ENCODE data around the gene KCNH4. TPM values are rescaled to one million over a fixed set of nuclear protein-coding genes. Genes with fewer than 3 reads are reported as not detected.

The KCNH4 gene
- total and polyA plus RNA-seq, 7 donors, result 0.01 to 0.17 (median 0.08) TPM; not detected in 2

DNA sequence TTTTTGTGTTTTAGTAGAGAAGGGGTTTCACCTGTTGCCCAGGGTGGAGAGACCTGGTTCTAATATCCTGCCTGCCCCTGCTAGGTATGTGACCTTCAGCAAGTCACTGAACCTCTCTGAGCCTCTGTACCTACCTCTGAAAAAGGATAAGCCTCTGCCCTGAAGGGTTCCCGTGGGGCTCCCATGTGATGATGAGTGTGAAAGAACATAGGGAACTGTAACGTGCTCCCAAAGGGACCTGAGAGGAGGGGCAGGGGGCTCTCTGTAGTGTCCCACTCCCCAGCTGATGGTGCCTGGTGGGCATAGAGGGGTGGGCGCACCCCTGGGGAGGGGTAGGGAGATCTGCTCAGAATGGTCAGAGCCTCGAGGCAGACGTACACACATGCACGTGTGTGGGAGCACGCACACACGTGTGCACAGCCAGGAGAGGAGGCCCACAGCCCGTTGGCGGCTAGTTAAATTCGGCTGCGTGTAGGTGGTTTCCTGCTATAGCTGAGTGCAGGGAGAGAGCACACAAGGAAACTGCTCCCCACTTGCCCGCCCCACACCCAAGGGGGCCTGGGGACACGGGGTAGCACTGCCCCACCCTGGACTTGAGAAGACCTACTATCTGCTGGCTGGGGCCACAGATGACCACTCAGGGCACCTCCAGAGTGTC is 6.7 kb downstream of the KCNH4 start:
- no peaks in the 10 kb centered on the region for H3K36me3 ChIP-seq (ENCODE audit: insufficient read depth in 1 of 2, low read depth in 1 of 2)
- TF ChIP-seq, protein P1, sequence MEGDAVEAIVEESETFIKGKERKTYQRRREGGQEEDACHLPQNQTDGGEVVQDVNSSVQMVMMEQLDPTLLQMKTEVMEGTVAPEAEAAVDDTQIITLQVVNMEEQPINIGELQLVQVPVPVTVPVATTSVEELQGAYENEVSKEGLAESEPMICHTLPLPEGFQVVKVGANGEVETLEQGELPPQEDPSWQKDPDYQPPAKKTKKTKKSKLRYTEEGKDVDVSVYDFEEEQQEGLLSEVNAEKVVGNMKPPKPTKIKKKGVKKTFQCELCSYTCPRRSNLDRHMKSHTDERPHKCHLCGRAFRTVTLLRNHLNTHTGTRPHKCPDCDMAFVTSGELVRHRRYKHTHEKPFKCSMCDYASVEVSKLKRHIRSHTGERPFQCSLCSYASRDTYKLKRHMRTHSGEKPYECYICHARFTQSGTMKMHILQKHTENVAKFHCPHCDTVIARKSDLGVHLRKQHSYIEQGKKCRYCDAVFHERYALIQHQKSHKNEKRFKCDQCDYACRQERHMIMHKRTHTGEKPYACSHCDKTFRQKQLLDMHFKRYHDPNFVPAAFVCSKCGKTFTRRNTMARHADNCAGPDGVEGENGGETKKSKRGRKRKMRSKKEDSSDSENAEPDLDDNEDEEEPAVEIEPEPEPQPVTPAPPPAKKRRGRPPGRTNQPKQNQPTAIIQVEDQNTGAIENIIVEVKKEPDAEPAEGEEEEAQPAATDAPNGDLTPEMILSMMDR (IDR thresholded peaks at IDR 0.05), result no peak
- H3K27me3 ChIP-seq (ENCODE audit: insufficient read depth in 3 of 3, low read length in 2 of 3), result no peaks in the 10 kb centered on the region
- intact Hi-C loops (cut with DNase I), result no loop called here
- WGBS, 3 donors, result 67 to 75% (median 68%) methylated on average over 11 to 14 of the region's 14 CpGs
- DNase-seq, result no peak
- no peak overlapping the region for H3K4me3 ChIP-seq
- H3K27ac ChIP-seq, result no peak overlapping the region
- no peaks in the 10 kb centered on the region for H3K9me3 ChIP-seq
- no peak for ATAC-seq
- no peaks in the 10 kb centered on the region for H3K4me1 ChIP-seq

DNA sequence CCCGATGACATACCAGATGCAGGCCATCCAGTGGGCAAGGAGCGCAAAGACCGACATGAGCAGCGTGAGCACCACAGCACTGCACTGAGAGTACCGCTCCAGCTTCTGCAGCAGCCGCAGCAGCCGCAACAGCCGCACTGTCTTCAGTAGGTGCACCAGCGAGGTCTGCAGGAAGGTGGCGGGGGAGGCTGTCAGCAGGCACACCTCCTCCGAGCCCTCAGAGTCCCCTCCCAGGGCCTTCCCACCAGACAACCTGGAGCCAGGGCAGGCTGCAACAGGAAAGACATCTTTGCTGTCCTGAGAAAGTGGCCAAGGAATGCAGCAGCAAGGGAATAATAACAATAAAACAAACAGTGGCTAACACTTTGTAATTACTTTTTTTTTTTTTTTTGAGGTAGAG is 9.1 kb downstream of the KCNH4 start:
- H3K9me3 ChIP-seq, result no peaks in the 10 kb centered on the region
- intact Hi-C loops (cut with DNase I), result no loop called here
- no peak overlapping the region for H3K4me3 ChIP-seq
- no peak overlapping the region for H3K27ac ChIP-seq
- TF ChIP-seq, protein P1 (IDR thresholded peaks at IDR 0.05), result no peak
- no peaks in the 10 kb centered on the region for H3K27me3 ChIP-seq (ENCODE audit: insufficient read depth in 3 of 3, low read length in 2 of 3)
- no peak for ATAC-seq
- DNase-seq, result no peak
- WGBS, 3 donors, result 56 to 61% (median 57%) methylated on average over 11 of the region's 11 CpGs
- no peaks in the 10 kb centered on the region for H3K36me3 ChIP-seq (ENCODE audit: insufficient read depth in 1 of 2, low read depth in 1 of 2)
- no peaks in the 10 kb centered on the region for H3K4me1 ChIP-seq

DNA sequence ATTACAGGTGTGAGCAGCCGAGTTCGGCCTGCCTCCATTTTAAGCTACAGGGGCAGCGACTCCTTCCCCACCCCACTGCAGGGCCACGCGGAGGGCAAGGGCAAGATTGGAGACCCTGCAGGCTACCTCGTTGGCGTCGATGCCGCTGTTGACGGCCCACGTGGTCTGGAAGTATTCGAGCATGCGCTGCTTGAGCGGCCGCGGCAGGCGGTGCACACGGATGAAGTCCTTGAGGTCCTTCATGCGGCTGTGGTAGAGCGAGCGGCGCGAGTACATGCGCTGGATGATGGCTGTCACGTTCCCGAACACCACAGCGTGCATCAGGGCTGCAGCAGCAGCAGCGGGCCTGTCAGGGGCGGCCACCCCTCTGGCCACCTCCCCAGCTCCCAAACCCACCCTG is 11.6 kb downstream of the KCNH4 start:
- no peaks in the 10 kb centered on the region for H3K36me3 ChIP-seq (ENCODE audit: insufficient read depth in 1 of 2, low read depth in 1 of 2)

DNA sequence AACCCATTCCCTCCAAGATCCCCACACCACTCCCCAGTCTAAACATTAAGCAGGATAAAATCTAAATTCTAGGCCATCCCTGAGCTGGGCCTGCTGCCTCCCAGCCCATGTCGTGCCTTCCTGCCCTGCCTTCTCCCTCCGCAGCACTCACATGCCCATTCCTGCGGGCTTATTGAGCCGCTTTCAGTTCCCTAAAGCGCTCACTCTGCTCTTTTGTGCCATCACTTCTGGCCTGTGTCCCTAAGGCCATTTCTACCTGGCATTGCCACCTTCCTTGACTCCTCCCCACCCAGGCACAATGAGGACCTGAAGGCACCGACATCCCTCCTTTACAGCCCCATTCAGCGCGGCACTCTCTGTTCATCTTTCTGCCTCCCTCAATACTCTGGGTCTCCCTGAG is 13.1 kb downstream of the KCNH4 start:
- no peak for DNase-seq
- no peak for ATAC-seq
- Histone ChIP-seq H3K4me1 (no peaks in the 10 kb centered on the region), H3K27ac (no peak overlapping the region), H3K4me3 (no peak overlapping the region), H3K36me3 (ENCODE audit: insufficient read depth in 1 of 2, low read depth in 1 of 2) (no peaks in the 10 kb centered on the region), H3K27me3 (ENCODE audit: insufficient read depth in 3 of 3, low read length in 2 of 3) (no peaks in the 10 kb centered on the region), H3K9me3 (no peaks in the 10 kb centered on the region)
- intact Hi-C loops (cut with DNase I), result no loop called here
- TF ChIP-seq, protein P1 (IDR thresholded peaks at IDR 0.05), result no peak
- 90 to 94% (median 93%) methylated on average over 8 of the region's 8 CpGs for WGBS, 3 donors

More for the DNA sequence above, 11.6 kb downstream of the KCNH4 start:
- intact Hi-C loops (cut with DNase I), result no loop called here
- no peak for ATAC-seq
- no peaks in the 10 kb centered on the region for H3K27me3 ChIP-seq (ENCODE audit: insufficient read depth in 3 of 3, low read length in 2 of 3)
- no peak overlapping the region for H3K27ac ChIP-seq
- no peak for DNase-seq
- no peak overlapping the region for H3K4me3 ChIP-seq
- TF ChIP-seq, protein P1 (IDR thresholded peaks at IDR 0.05), result no peak
- WGBS, 3 donors, result 89 to 94% (median 94%) methylated on average over 20 to 29 of the region's 29 CpGs
- no peaks in the 10 kb centered on the region for H3K4me1 ChIP-seq
- H3K9me3 ChIP-seq, result no peaks in the 10 kb centered on the region
